Right cardiac atrium (tissue), 5 donors: ENCODE results near the gene ZNF366. TPM values are rescaled to one million over a fixed set of nuclear protein-coding genes. Genes with fewer than 3 reads are reported as not detected.
A peak's percentile ranks its signal among the peaks of the same experiment; 100 is the strongest.

Source experiments
- ATAC-seq, 2 donors: fragments of 200-7000 bp; cut with Tn5 transposase; one replicate each; pipeline versions ENCODE4 v1.8.0 to v1.9.1; 2020; ENCODE audit warnings: moderate library complexity in 2 of 2, mild to moderate bottlenecking in 1 of 2
- DNase-seq, 3 donors: peaks; one replicate each; pipeline ENCODE4 v3.0.0-alpha.2; 2020
- H3K27ac ChIP-seq: one replicate; pipeline ENCODE4 v1.5.1; 2013; ENCODE audit warnings: mild to moderate bottlenecking, low read length, control low read depth, moderate library complexity
- H3K27me3 ChIP-seq: one replicate; pipeline ENCODE4 v1.6.1; 2013; ENCODE audit not compliant: control insufficient read depth, insufficient read depth
- H3K4me1 ChIP-seq: one replicate; pipeline ENCODE4 v1.6.1; 2013; ENCODE audit warnings: low read length; ENCODE audit not compliant: control insufficient read depth, insufficient read depth
- H3K4me3 ChIP-seq: one replicate; pipeline ENCODE4 v1.5.1; 2013; ENCODE audit warnings: low read length, control low read depth
- H3K9me3 ChIP-seq: one replicate; pipeline ENCODE4 v1.6.1; 2013; ENCODE audit warnings: low read length; ENCODE audit not compliant: control insufficient read depth
- WGBS: extraction: QIAGEN DNeasy Blood & Tissue Kit; methylation state at CpG from one replicate; pipeline ENCODE4 v1.1.7; 2013; 5-methylcytosine and 5-hydroxymethylcytosine counted together
- intact Hi-C, 4 donors: fragments of 100-400 bp; cut with DNase I; formaldehyde crosslinking; loops; one replicate each; pipeline versions ENCODE4 v1.11.0 to v1.14.0; 2022 to 2023
- polyA plus RNA-seq: library from polyadenylated mRNA; stranded (reverse); fragments of 200-250 nt; gene quantifications from one replicate; pipeline ENCODE4 v1.2.3, GENCODE V29; 2013
- total RNA-seq, 4 donors: library from RNA; stranded (reverse); fragmentation: NEBNext Ultra II Directional; extraction: Animal tissue kit (Norgen Biotek cat#: 25700); gene quantifications; one replicate each; pipeline ENCODE4 v1.2.1, GENCODE V29; 2021
- donor health status: healthy with polysubstance abuse.
- donor health status: DM: no; HTN: yes; CAD: no.
- donor health status: DM: no; HTN: no; CAD: no.
- donor health status: DM: no; HTN: yes; CAD: no; lungs with severe emphysema.
- donor health status: DM: yes; HTN: yes; CAD: no.

ZNF366 gene
- total and polyA plus RNA-seq, 5 donors = 2.5 to 8.1 (median 5.4) TPM

- DNase-seq (no peak), ATAC-seq (no peak)
- no peaks in the 10 kb centered on the region for H3K9me3 ChIP-seq
- no peak overlapping the region for H3K27ac ChIP-seq
- 53% methylated on average over 2 of the region's 2 CpGs for WGBS
- intact Hi-C loops = no loop called here
- no peaks in the 10 kb centered on the region for H3K27me3 ChIP-seq
- H3K4me1 ChIP-seq = peaks cover 3% of the 10 kb centered on the region
- no peak overlapping the region for H3K4me3 ChIP-seq
Measured at GRCh38 chr5:72465066-72465465, 42.1 kb downstream of the ZNF366 start.

GRCh38 chr5:72464071-72464470 lies 43.1 kb downstream of the ZNF366 start:
- intact Hi-C loops = no loop called here
- H3K9me3 ChIP-seq = no peaks in the 10 kb centered on the region
- peaks cover 3% of the 10 kb centered on the region for H3K4me1 ChIP-seq
- 29% methylated on average over 6 of the region's 6 CpGs for WGBS
- H3K27ac ChIP-seq = no peak overlapping the region
- H3K27me3 ChIP-seq = no peaks in the 10 kb centered on the region
- DNase-seq = no peak
- peak in 1 of 2 donors; percentile 34 for ATAC-seq
- no peak overlapping the region for H3K4me3 ChIP-seq

- H3K4me3 ChIP-seq = no peak overlapping the region
- 52% methylated on average over 6 of the region's 6 CpGs for WGBS
- ATAC-seq (no peak), DNase-seq (no peak)
- no peaks in the 10 kb centered on the region for H3K27me3 ChIP-seq
- H3K27ac ChIP-seq = peak overlapping the region; percentile 9
- H3K9me3 ChIP-seq = no peaks in the 10 kb centered on the region
- intact Hi-C loops = no loop called here
- H3K4me1 ChIP-seq = peaks cover 6% of the 10 kb centered on the region
Measured at GRCh38 chr5:72463449-72464052, 43.7 kb downstream of the ZNF366 start.

- H3K4me1 ChIP-seq = peaks cover 9% of the 10 kb centered on the region
- H3K27ac ChIP-seq = no peak overlapping the region
- ATAC-seq (no peak), DNase-seq (peak in 2 of 3 donors; percentile 32 to 52)
- H3K4me3 ChIP-seq = no peak overlapping the region
- WGBS = 98% methylated on average over 27 of the region's 27 CpGs
- no peaks in the 10 kb centered on the region for H3K9me3 ChIP-seq
- intact Hi-C loops = no loop called here
- no peaks in the 10 kb centered on the region for H3K27me3 ChIP-seq
Measured at GRCh38 chr5:72460413-72460812, 46.8 kb downstream of the ZNF366 start.

- ATAC-seq (no peak), DNase-seq (no peak)
- Histone ChIP-seq H3K4me3 (no peak overlapping the region), H3K4me1 (peaks cover 9% of the 10 kb centered on the region), H3K9me3 (no peaks in the 10 kb centered on the region), H3K27me3 (no peaks in the 10 kb centered on the region), H3K27ac (no peak overlapping the region)
- WGBS = 97% methylated on average over 18 of the region's 18 CpGs
- intact Hi-C loops = loop anchor here in 1 of 4 donors (10.0 kb wide), 1 partner anchor 45 kb away; the partner anchor contains the start of gene ZNF366
Measured at GRCh38 chr5:72459913-72460312, 47.3 kb downstream of the ZNF366 start.

- no peaks in the 10 kb centered on the region for H3K9me3 ChIP-seq
- H3K27ac ChIP-seq = no peak overlapping the region
- intact Hi-C loops = loop anchor here in 1 of 4 donors (10.0 kb wide), 1 partner anchor 46 kb away; the partner anchor contains the start of gene ZNF366
- 64% methylated on average over 5 of the region's 5 CpGs for WGBS
- no peak overlapping the region for H3K4me3 ChIP-seq
- ATAC-seq (no peak), DNase-seq (no peak)
- peaks cover 14% of the 10 kb centered on the region for H3K4me1 ChIP-seq
- H3K27me3 ChIP-seq = no peaks in the 10 kb centered on the region
Measured at GRCh38 chr5:72459089-72459661, 48.0 kb downstream of the ZNF366 start.

GRCh38 chr5:72458407-72458806 lies 48.8 kb downstream of the ZNF366 start:
- Histone ChIP-seq H3K9me3 (no peaks in the 10 kb centered on the region), H3K27ac (no peak overlapping the region), H3K27me3 (no peaks in the 10 kb centered on the region), H3K4me1 (peaks cover 20% of the 10 kb centered on the region), H3K4me3 (no peak overlapping the region)
- ATAC-seq (no peak), DNase-seq (no peak)
- WGBS = 92% methylated on average over 3 of the region's 3 CpGs
- intact Hi-C loops = loop anchor here in 1 of 4 donors (10.0 kb wide), 1 partner anchor 46 kb away; the partner anchor contains the start of gene ZNF366

- 100% methylated on average over 1 of the region's 1 CpG for WGBS
- DNase-seq (no peak), ATAC-seq (no peak)
- H3K27me3 ChIP-seq = no peaks in the 10 kb centered on the region
- H3K9me3 ChIP-seq = no peaks in the 10 kb centered on the region
- H3K27ac ChIP-seq = peak overlapping the region; percentile 13
- intact Hi-C loops = loop anchor here in 1 of 4 donors (10.0 kb wide), 1 partner anchor 47 kb away; the partner anchor contains the start of gene ZNF366
- H3K4me3 ChIP-seq = no peak overlapping the region
- H3K4me1 ChIP-seq = peaks cover 25% of the 10 kb centered on the region
Measured at GRCh38 chr5:72457491-72457890, 49.7 kb downstream of the ZNF366 start.

GRCh38 chr5:72456391-72457074 lies 50.7 kb downstream of the ZNF366 start:
- H3K4me1 ChIP-seq = peaks cover 29% of the 10 kb centered on the region
- DNase-seq = no peak
- 93% methylated on average over 8 of the region's 8 CpGs for WGBS

GRCh38 chr5:72455476-72455875 lies 51.7 kb downstream of the ZNF366 start:
- WGBS = 56% methylated on average over 9 of the region's 9 CpGs
- Histone ChIP-seq H3K27me3 (no peaks in the 10 kb centered on the region), H3K27ac (peak overlapping the region; percentile 9), H3K4me1 (peaks cover 33% of the 10 kb centered on the region), H3K4me3 (no peak overlapping the region), H3K9me3 (no peaks in the 10 kb centered on the region)
- no peak for ATAC-seq
- no peak for DNase-seq
- intact Hi-C loops = loop anchor here in 1 of 4 donors (10.0 kb wide), 1 partner anchor 49 kb away; the partner anchor contains the start of gene ZNF366

More at GRCh38 chr5:72456391-72457074, 50.7 kb downstream of the ZNF366 start:
- ATAC-seq = no peak
- no peak overlapping the region for H3K4me3 ChIP-seq
- no peaks in the 10 kb centered on the region for H3K27me3 ChIP-seq
- peak overlapping the region; percentile 1 for H3K27ac ChIP-seq
- H3K9me3 ChIP-seq = no peaks in the 10 kb centered on the region
- intact Hi-C loops = loop anchor here in 1 of 4 donors (10.0 kb wide), 1 partner anchor 48 kb away; the partner anchor contains the start of gene ZNF366

GRCh38 chr5:72454996-72455395 lies 52.2 kb downstream of the ZNF366 start:
- Histone ChIP-seq H3K4me1 (peaks cover 33% of the 10 kb centered on the region), H3K27ac (peak overlapping the region; percentile 12)

More at GRCh38 chr5:72454996-72455395, 52.2 kb downstream of the ZNF366 start:
- intact Hi-C loops = loop anchor here in 1 of 4 donors (10.0 kb wide), 1 partner anchor 50 kb away; the partner anchor contains the start of gene ZNF366
- no peak for DNase-seq
- Histone ChIP-seq H3K9me3 (no peaks in the 10 kb centered on the region), H3K4me3 (no peak overlapping the region), H3K27me3 (no peaks in the 10 kb centered on the region)
- WGBS = 82% methylated on average over 2 of the region's 2 CpGs
- no peak for ATAC-seq
